Measurements from ENCODE around the gene HIVEP2. TPM values are rescaled to one million over a fixed set of nuclear protein-coding genes. Genes with fewer than 3 reads are reported as not detected.

HIVEP2 gene
- total RNA-seq, 2 experiments from 2014 or later, result 30.2 to 35.4 TPM

GRCh38 chr6:142942238-142942637, 2.7 kb downstream of the HIVEP2 start:
- Mint-ChIP-seq H3K4me1 (peaks cover 59% of the 10 kb centered on the region), H3K4me3 (peak overlapping the region; percentile 98), H3K27me3 (no peaks in the 10 kb centered on the region), H3K36me3 (ENCODE audit: low read depth) (peaks cover 9% of the 10 kb centered on the region), H3K27ac (peak overlapping the region; percentile 99), H3K9me3 (no peaks in the 10 kb centered on the region)
- no peak for DNase-seq
- ChIA-PET POLR2A (no interaction called here), CTCF (interaction anchor here (1.6 kb wide), 1 partner anchor 56 kb away, joined by 3 read pairs; no protein-coding TSS in a partner anchor)

GRCh38 chr6:142941018-142941417, 4.0 kb downstream of the HIVEP2 start:
- peak overlapping the region; percentile 60 for H3K27ac Mint-ChIP-seq

DNA sequence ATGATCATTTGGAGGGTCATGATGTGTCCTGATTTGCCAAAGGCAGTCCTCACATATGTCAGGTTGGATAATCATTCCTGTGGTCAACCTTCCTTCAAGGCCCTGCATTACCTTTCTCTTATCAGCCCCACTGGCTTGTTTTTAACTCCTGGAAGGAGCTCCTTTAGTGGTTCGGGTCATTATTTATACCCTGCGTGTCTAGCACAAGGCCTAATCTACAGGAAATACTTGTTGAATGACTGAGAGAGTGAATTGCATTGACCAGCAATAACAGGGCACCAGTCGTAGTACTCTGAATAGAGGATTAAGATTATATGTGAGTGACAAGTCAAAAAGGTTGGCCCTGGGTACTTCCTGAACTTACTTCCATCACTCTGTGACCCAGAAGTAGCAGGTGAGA, 4.5 kb downstream of the HIVEP2 start:
- ChIA-PET POLR2A (no interaction called here), CTCF (no interaction called here)
- no peak for DNase-seq
- H3K4me1 Mint-ChIP-seq, result peaks cover 68% of the 10 kb centered on the region
- H3K27ac Mint-ChIP-seq, result peak overlapping the region; percentile 60
- peaks cover 14% of the 10 kb centered on the region for H3K36me3 Mint-ChIP-seq (ENCODE audit: low read depth)
- H3K9me3 Mint-ChIP-seq, result no peaks in the 10 kb centered on the region
- H3K4me3 Mint-ChIP-seq, result peak overlapping the region; percentile 46
- H3K27me3 Mint-ChIP-seq, result no peaks in the 10 kb centered on the region

More at GRCh38 chr6:142941018-142941417, 4.0 kb downstream of the HIVEP2 start:
- Mint-ChIP-seq H3K9me3 (no peaks in the 10 kb centered on the region), H3K36me3 (ENCODE audit: low read depth) (peaks cover 10% of the 10 kb centered on the region), H3K4me3 (peak overlapping the region; percentile 46), H3K27me3 (no peaks in the 10 kb centered on the region), H3K4me1 (peaks cover 63% of the 10 kb centered on the region)
- CTCF ChIA-PET, result no interaction called here
- DNase-seq, result no peak
- POLR2A ChIA-PET, result no interaction called here

DNA sequence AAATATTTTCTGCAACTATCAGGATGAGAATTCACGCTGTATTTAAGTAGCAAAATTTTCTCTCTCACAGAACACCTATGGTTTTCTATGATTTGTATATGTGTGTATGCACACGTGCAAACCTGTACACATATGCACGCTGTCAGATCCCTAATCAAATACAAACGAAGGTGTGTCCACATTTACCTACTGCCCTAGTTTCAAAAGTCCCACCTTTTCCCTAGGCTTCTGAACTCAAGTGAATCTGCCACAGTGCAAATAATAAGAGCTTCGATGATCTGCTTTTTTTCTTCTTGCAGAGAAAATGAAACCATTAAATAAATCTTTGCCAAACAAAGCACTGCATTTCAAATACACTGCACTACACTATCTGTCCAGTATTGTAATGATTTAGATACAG, 6.5 kb downstream of the HIVEP2 start:
- POLR2A ChIA-PET, result no interaction called here
- DNase-seq, result no peak
- peaks cover 21% of the 10 kb centered on the region for H3K36me3 Mint-ChIP-seq (ENCODE audit: low read depth)
- H3K27ac Mint-ChIP-seq, result peak overlapping the region; percentile 80
- no peaks in the 10 kb centered on the region for H3K9me3 Mint-ChIP-seq
- H3K27me3 Mint-ChIP-seq, result no peaks in the 10 kb centered on the region
- CTCF ChIA-PET, result interaction anchor here (0.7 to 1.7 kb wide), 3 partner anchors 9 to 33 kb away, joined by 3 to 4 read pairs (median 4); no protein-coding TSS in a partner anchor
- H3K4me1 Mint-ChIP-seq, result peaks cover 86% of the 10 kb centered on the region
- H3K4me3 Mint-ChIP-seq, result peak overlapping the region; percentile 56

- ChIA-PET CTCF (interaction anchor here (0.7 to 1.7 kb wide), 2 partner anchors 11 to 32 kb away, joined by 3 to 4 read pairs; no protein-coding TSS in a partner anchor), POLR2A (no interaction called here)
- Mint-ChIP-seq H3K36me3 (ENCODE audit: low read depth) (peaks cover 21% of the 10 kb centered on the region), H3K4me3 (peak overlapping the region; percentile 56), H3K9me3 (no peaks in the 10 kb centered on the region), H3K27me3 (no peaks in the 10 kb centered on the region), H3K4me1 (peaks cover 86% of the 10 kb centered on the region), H3K27ac (no peak overlapping the region)
- no peak for DNase-seq
Measured at GRCh38 chr6:142937986-142938385, 7.0 kb downstream of the HIVEP2 start.

- ChIA-PET CTCF (interaction anchor here (2.0 kb wide), 1 partner anchor 10 kb away, joined by 14 read pairs; no protein-coding TSS in a partner anchor), POLR2A (interaction anchor here (0.6 to 0.7 kb wide), 2 partner anchors 12 to 75 kb away, joined by 4 to 10 read pairs; no protein-coding TSS in a partner anchor)
- peaks cover 28% of the 10 kb centered on the region for H3K36me3 Mint-ChIP-seq (ENCODE audit: low read depth)
- peak overlapping the region; percentile 89 for H3K27ac Mint-ChIP-seq
- peaks cover 83% of the 10 kb centered on the region for H3K4me1 Mint-ChIP-seq
- no peaks in the 10 kb centered on the region for H3K27me3 Mint-ChIP-seq
- peak overlapping the region; percentile 74 for H3K4me3 Mint-ChIP-seq
- no peaks in the 10 kb centered on the region for H3K9me3 Mint-ChIP-seq
- peak; percentile 30 for DNase-seq
Measured at GRCh38 chr6:142935553-142936517, 9.1 kb downstream of the HIVEP2 start.

- POLR2A ChIA-PET, result no interaction called here
- H3K36me3 Mint-ChIP-seq (ENCODE audit: low read depth), result peaks cover 37% of the 10 kb centered on the region
Measured at GRCh38 chr6:142934599-142934998, 10.4 kb downstream of the HIVEP2 start.

DNA sequence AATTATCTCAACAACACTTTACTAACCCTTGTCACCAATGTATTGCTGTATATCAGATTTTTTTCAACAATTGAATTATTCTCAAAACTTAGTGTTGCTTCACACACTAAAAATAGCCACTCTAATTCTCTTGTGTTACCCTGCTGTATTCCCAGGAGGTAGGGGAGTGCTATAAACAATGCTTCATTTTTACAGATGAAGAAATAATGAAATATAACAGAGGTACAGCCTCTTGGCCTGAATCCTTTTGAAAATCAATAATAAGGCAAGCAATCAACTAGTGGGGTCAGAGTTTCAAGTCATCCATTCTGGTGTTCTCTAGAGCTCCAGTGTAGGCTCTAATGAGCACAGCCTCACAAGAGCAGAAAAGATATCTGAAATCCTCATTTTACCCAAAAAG, 10.9 kb downstream of the HIVEP2 start:
- ChIA-PET POLR2A (no interaction called here), CTCF (interaction anchor here (0.6 kb wide), 1 partner anchor 346 kb away, joined by 3 read pairs; no protein-coding TSS in a partner anchor)
- Mint-ChIP-seq H3K4me3 (no peak overlapping the region), H3K27me3 (no peaks in the 10 kb centered on the region), H3K4me1 (peaks cover 84% of the 10 kb centered on the region), H3K9me3 (no peaks in the 10 kb centered on the region), H3K27ac (peak overlapping the region; percentile 89), H3K36me3 (ENCODE audit: low read depth) (peaks cover 37% of the 10 kb centered on the region)
- no peak for DNase-seq

More at GRCh38 chr6:142934599-142934998, 10.4 kb downstream of the HIVEP2 start:
- CTCF ChIA-PET, result interaction anchor here (2.0 kb wide), 1 partner anchor 8 kb away, joined by 14 read pairs; no protein-coding TSS in a partner anchor
- H3K4me1 Mint-ChIP-seq, result peaks cover 84% of the 10 kb centered on the region
- H3K27ac Mint-ChIP-seq, result peak overlapping the region; percentile 89
- H3K4me3 Mint-ChIP-seq, result no peak overlapping the region
- no peaks in the 10 kb centered on the region for H3K27me3 Mint-ChIP-seq
- DNase-seq, result no peak
- H3K9me3 Mint-ChIP-seq, result no peaks in the 10 kb centered on the region

DNA sequence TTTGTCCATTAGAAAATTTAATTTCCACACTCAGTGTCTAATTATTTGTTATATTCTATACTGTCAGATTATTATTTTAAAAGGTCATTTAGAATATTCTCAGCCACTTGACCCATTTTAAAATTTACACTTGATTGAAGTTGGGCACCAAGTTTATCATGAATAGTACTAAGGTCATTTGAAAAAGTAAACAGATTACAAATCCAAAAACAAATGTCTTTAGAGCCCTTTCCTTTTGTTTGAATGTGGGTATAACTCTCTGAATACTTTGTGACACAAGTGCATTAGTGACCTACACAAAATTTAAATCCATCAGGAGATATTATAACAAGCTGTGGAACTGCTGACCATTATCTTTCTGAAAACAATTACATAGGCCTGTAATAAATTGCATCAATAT, 11.3 kb downstream of the HIVEP2 start:
- POLR2A ChIA-PET, result no interaction called here
- no peaks in the 10 kb centered on the region for H3K27me3 Mint-ChIP-seq
- H3K9me3 Mint-ChIP-seq, result no peaks in the 10 kb centered on the region
- no peak for DNase-seq
- CTCF ChIA-PET, result interaction anchor here (0.5 to 1.1 kb wide), 4 partner anchors 10 to 346 kb away, joined by 3 to 5 read pairs (median 3); no protein-coding TSS in a partner anchor
- peaks cover 37% of the 10 kb centered on the region for H3K36me3 Mint-ChIP-seq (ENCODE audit: low read depth)
- H3K4me1 Mint-ChIP-seq, result peaks cover 86% of the 10 kb centered on the region
- H3K27ac Mint-ChIP-seq, result no peak overlapping the region
- peak overlapping the region; percentile 11 for H3K4me3 Mint-ChIP-seq

DNA sequence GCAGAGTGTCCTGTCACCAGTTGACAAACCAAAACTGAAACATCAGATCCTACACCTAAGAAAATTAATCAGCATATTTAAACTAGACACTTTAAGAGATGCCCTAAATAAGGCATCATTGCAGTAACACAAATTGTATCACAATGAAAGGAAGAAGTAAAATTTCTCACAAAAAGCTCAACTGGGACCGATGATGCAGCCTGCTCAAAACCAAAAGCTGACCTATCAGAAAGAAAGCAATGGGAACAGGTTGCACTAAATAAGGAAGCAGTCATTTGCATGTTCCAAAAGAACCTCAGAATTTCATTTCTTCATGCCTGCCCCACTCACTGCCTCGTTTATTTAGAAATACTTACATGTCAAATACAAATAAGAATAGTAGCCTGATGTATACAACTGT, 12.1 kb downstream of the HIVEP2 start:
- ChIA-PET CTCF (interaction anchor here (0.6 to 1.1 kb wide), 2 partner anchors 10 to 231 kb away, joined by 3 to 5 read pairs; no protein-coding TSS in a partner anchor), POLR2A (no interaction called here)
- Mint-ChIP-seq H3K9me3 (no peaks in the 10 kb centered on the region), H3K27me3 (no peaks in the 10 kb centered on the region), H3K27ac (peak overlapping the region; percentile 41), H3K4me1 (peaks cover 81% of the 10 kb centered on the region), H3K4me3 (peak overlapping the region; percentile 59), H3K36me3 (ENCODE audit: low read depth) (peaks cover 31% of the 10 kb centered on the region)
- DNase-seq, result no peak

DNA sequence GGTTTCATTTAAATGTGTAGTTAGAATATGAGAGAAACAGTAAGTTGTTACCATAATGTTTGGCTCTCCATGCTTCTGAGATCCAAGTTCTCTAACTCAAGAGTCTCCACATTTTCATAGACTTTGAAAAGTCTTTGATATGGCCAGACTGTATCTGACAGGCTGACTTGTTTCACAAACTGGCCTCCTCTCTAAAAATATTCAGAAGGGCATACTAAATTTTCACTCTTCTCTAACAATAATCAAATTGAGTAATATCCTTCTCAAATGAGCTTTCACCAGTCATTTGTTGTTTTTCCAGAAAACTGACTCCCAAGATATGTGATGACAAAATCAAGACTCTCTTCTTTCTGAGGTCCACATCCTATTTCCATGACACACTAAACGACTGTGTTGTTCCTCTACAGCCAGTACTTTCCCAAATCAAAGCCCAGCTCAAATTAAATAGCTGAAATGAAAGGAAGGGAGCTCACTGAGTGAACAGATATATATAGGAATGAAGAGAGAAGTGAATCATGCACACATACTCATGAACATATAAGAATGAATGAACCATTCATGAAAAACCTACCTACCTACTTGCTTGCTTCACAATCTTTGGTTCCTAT, 15.1 kb downstream of the HIVEP2 start:
- Mint-ChIP-seq H3K36me3 (ENCODE audit: low read depth) (peaks cover 27% of the 10 kb centered on the region), H3K9me3 (no peaks in the 10 kb centered on the region), H3K27ac (no peak overlapping the region), H3K27me3 (no peaks in the 10 kb centered on the region), H3K4me3 (no peak overlapping the region), H3K4me1 (peaks cover 70% of the 10 kb centered on the region)
- CTCF ChIA-PET, result interaction anchor here (0.6 to 1.2 kb wide), 4 partner anchors 9 to 1196 kb away, joined by 3 to 4 read pairs (median 4); no protein-coding TSS in a partner anchor
- DNase-seq, result no peak
- POLR2A ChIA-PET, result no interaction called here

- H3K27ac Mint-ChIP-seq, result peak overlapping the region; percentile 98
- no peaks in the 10 kb centered on the region for H3K27me3 Mint-ChIP-seq
- POLR2A ChIA-PET, result no interaction called here
- H3K4me3 Mint-ChIP-seq, result peak overlapping the region; percentile 89
- DNase-seq, result peak; percentile 46
- peaks cover 55% of the 10 kb centered on the region for H3K4me1 Mint-ChIP-seq
- no peaks in the 10 kb centered on the region for H3K9me3 Mint-ChIP-seq
- CTCF ChIA-PET, result interaction anchor here (0.6 to 1.4 kb wide), 4 partner anchors 11 to 91 kb away, joined by 3 to 4 read pairs (median 4); no protein-coding TSS in a partner anchor
- peaks cover 27% of the 10 kb centered on the region for H3K36me3 Mint-ChIP-seq (ENCODE audit: low read depth)
Measured at GRCh38 chr6:142927904-142928303, 17.1 kb downstream of the HIVEP2 start.

Data from activated CD4-positive, alpha-beta T cell treated with anti-CD3 and anti-CD28 coated beads, Interleukin-2, amount 10 ng/mL, durations not matched to agents 7 days and 5 days (primary cell).